Measurements from ENCODE around the gene CACNA1D. TPM values are rescaled to one million over a fixed set of nuclear protein-coding genes. Genes with fewer than 3 reads are reported as not detected.

The CACNA1D gene
- total RNA-seq, 1 donor from 2014 or later: 1.1 TPM

DNA sequence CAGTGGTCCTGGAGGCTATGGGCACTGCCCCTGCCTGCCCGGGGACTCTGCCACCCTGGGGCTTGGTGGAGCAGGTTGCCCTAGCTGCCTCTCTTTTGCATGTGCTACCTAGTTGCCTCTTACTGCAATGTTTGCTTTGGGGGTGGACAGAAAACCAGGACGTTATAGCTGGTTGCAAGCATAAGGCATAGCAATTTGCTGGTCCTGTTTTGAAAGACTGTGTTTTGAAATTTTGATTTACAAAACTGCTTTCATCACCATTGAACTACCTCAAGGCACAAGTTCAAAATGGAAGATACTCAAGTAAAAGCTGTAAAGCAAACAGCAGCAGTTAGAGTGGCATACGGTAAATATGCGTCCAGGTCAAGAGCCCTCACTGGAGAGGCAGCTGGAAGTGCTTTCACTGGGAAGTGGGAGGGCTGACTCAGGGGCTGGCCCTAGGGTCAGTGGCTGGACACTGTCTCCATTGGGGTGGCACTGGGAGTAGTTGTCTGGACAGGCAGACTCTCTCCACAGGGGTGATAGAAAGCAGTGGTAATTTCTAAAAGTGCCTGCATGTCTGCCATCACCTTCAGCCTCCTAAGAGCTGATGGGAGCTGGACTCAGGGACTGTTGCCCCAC is 213.7 kb downstream of the CACNA1D start:
- Mint-ChIP-seq H3K4me3 (no peak overlapping the region), H3K27ac (ENCODE audit: unreplicated experiment) (no peak overlapping the region), H3K9me3 (no peaks in the 10 kb centered on the region), H3K36me3 (ENCODE audit: low read depth) (no peaks in the 10 kb centered on the region), H3K27me3 (ENCODE audit: low read depth) (no peaks in the 10 kb centered on the region), H3K4me1 (no peaks in the 10 kb centered on the region)
- TF ChIP-seq, protein P1, sequence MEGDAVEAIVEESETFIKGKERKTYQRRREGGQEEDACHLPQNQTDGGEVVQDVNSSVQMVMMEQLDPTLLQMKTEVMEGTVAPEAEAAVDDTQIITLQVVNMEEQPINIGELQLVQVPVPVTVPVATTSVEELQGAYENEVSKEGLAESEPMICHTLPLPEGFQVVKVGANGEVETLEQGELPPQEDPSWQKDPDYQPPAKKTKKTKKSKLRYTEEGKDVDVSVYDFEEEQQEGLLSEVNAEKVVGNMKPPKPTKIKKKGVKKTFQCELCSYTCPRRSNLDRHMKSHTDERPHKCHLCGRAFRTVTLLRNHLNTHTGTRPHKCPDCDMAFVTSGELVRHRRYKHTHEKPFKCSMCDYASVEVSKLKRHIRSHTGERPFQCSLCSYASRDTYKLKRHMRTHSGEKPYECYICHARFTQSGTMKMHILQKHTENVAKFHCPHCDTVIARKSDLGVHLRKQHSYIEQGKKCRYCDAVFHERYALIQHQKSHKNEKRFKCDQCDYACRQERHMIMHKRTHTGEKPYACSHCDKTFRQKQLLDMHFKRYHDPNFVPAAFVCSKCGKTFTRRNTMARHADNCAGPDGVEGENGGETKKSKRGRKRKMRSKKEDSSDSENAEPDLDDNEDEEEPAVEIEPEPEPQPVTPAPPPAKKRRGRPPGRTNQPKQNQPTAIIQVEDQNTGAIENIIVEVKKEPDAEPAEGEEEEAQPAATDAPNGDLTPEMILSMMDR (conservative IDR thresholded peaks at IDR 0.05): no peak
- DNase-seq (ENCODE audit: low read depth, low spot score): no peak

GRCh38 chr3:53709256-53709655 is 214.8 kb downstream of the CACNA1D start:
- H3K4me1 Mint-ChIP-seq: no peaks in the 10 kb centered on the region
- H3K36me3 Mint-ChIP-seq (ENCODE audit: low read depth): no peaks in the 10 kb centered on the region
- no peak for DNase-seq (ENCODE audit: low read depth, low spot score)
- no peak overlapping the region for H3K27ac Mint-ChIP-seq (ENCODE audit: unreplicated experiment)
- TF ChIP-seq, protein P1 (conservative IDR thresholded peaks at IDR 0.05): no peak
- H3K4me3 Mint-ChIP-seq: no peak overlapping the region
- no peaks in the 10 kb centered on the region for H3K27me3 Mint-ChIP-seq (ENCODE audit: low read depth)
- H3K9me3 Mint-ChIP-seq: no peaks in the 10 kb centered on the region

- TF ChIP-seq, protein P1 (conservative IDR thresholded peaks at IDR 0.05): peak; percentile 90
- Mint-ChIP-seq H3K4me1 (no peaks in the 10 kb centered on the region), H3K27ac (ENCODE audit: unreplicated experiment) (no peak overlapping the region), H3K9me3 (no peaks in the 10 kb centered on the region), H3K27me3 (ENCODE audit: low read depth) (no peaks in the 10 kb centered on the region), H3K4me3 (no peak overlapping the region), H3K36me3 (ENCODE audit: low read depth) (no peaks in the 10 kb centered on the region)
- peak; percentile 78 for DNase-seq (ENCODE audit: low read depth, low spot score)
These were observed 215.7 kb downstream of the CACNA1D start for GRCh38 chr3:53709860-53710674.

DNA sequence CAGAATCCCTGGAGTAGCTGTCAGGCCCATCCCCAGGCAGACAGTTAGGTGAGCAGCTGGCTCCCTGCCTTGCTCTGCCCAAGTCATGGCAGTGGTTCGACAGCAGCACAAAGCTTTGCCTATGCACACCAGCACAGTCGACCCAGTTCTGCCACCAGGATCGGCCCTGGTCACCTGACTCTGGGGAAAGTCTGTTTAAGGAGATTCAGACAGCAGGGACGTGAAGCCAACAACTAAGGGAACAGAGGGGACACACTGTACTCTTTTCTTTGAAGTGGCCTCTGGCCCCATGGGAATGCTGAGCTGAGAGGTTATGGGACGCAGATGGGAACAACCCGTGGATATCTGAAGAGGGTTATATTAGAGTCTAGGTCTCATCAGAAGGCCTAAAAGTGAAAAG is 217.0 kb downstream of the CACNA1D start:
- no peak overlapping the region for H3K4me3 Mint-ChIP-seq
- TF ChIP-seq, protein P1 (conservative IDR thresholded peaks at IDR 0.05): no peak
- H3K36me3 Mint-ChIP-seq (ENCODE audit: low read depth): no peaks in the 10 kb centered on the region
- H3K4me1 Mint-ChIP-seq: no peaks in the 10 kb centered on the region
- no peaks in the 10 kb centered on the region for H3K9me3 Mint-ChIP-seq
- peak overlapping the region; percentile 5 for H3K27ac Mint-ChIP-seq (ENCODE audit: unreplicated experiment)
- DNase-seq (ENCODE audit: low read depth, low spot score): no peak
- H3K27me3 Mint-ChIP-seq (ENCODE audit: low read depth): no peaks in the 10 kb centered on the region

GRCh38 chr3:53712817-53713388 is 218.5 kb downstream of the CACNA1D start:
- H3K36me3 Mint-ChIP-seq (ENCODE audit: low read depth): no peaks in the 10 kb centered on the region
- DNase-seq (ENCODE audit: low read depth, low spot score): no peak

More at GRCh38 chr3:53712817-53713388, 218.5 kb downstream of the CACNA1D start:
- Mint-ChIP-seq H3K4me3 (no peak overlapping the region), H3K27me3 (ENCODE audit: low read depth) (no peaks in the 10 kb centered on the region), H3K4me1 (no peaks in the 10 kb centered on the region), H3K9me3 (no peaks in the 10 kb centered on the region), H3K27ac (ENCODE audit: unreplicated experiment) (no peak overlapping the region)
- TF ChIP-seq, protein P1 (conservative IDR thresholded peaks at IDR 0.05): no peak

Measured in neural crest cell (in vitro differentiated cells).